GM12873 (cell line): ENCODE data around the gene CAAP1.

Experiments
- TF ChIP-seq, protein P1 (sequence below): IDR thresholded peaks from 2 replicates; pipeline ENCODE4 v1.5.1; 2012; ENCODE audit warnings: low read depth, mild to moderate bottlenecking, moderate library complexity, low read length, control low read depth; ENCODE audit not compliant: insufficient read depth; ENCODE audit errors: missing control alignments

Gene CAAP1

DNA sequence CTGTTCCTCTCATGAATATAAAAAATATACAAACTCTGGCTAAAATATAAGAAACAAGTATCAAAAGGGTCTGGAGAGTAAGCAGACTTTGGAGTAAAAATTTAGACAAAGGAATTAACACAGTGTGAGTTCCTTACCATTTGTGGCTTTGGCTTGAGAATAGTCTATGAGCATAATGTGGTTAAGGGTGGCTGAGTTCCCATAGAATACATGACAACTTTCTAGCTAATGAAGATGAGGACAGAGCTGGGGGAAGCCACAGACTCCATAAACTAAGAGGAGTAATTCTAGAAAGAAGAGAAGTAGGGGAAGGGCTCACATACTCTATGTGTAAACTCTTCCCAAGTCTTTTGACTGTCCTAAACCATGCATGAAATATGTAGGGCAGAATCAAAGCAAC, 79.4 kb downstream of the CAAP1 start:
- TF ChIP-seq, protein P1, sequence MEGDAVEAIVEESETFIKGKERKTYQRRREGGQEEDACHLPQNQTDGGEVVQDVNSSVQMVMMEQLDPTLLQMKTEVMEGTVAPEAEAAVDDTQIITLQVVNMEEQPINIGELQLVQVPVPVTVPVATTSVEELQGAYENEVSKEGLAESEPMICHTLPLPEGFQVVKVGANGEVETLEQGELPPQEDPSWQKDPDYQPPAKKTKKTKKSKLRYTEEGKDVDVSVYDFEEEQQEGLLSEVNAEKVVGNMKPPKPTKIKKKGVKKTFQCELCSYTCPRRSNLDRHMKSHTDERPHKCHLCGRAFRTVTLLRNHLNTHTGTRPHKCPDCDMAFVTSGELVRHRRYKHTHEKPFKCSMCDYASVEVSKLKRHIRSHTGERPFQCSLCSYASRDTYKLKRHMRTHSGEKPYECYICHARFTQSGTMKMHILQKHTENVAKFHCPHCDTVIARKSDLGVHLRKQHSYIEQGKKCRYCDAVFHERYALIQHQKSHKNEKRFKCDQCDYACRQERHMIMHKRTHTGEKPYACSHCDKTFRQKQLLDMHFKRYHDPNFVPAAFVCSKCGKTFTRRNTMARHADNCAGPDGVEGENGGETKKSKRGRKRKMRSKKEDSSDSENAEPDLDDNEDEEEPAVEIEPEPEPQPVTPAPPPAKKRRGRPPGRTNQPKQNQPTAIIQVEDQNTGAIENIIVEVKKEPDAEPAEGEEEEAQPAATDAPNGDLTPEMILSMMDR: no peak

GRCh38 chr9:26812217-26812616, 80.4 kb downstream of the CAAP1 start:
- TF ChIP-seq, protein P1: no peak

- TF ChIP-seq, protein P1: no peak
Observed at GRCh38 chr9:26811106-26811505, 81.5 kb downstream of the CAAP1 start.

DNA sequence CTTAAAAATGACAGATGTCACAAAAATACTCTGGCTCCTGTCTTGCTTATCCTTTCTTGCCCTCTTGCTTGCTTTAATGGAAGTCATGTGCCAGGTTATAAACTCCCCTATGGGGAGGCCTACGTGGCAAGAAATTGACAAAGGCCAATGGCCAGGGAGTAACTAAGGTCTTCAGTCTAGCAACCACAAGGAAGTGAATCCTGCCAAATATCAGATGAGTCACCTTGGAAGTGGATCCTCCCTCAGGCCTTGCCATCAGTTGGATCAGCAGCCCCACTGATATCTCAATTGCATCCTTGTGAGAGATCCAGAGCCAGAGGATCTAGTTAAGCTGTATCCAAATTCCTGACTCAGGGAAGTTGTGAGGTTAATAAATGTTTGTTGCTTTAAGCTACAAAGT, 82.8 kb downstream of the CAAP1 start:
- TF ChIP-seq, protein P1: no peak

- TF ChIP-seq, protein P1: no peak
Observed at GRCh38 chr9:26807161-26807560, 85.4 kb downstream of the CAAP1 start.

- TF ChIP-seq, protein P1: no peak
Observed at GRCh38 chr9:26802921-26803320, 89.7 kb downstream of the CAAP1 start.

- TF ChIP-seq, protein P1: no peak
Observed at GRCh38 chr9:26801772-26802171, 90.8 kb downstream of the CAAP1 start.
